ENCODE measurements around the gene CAPZB.
A peak's percentile ranks its signal among the peaks of the same experiment; 100 is the strongest.

Gene CAPZB

DNA sequence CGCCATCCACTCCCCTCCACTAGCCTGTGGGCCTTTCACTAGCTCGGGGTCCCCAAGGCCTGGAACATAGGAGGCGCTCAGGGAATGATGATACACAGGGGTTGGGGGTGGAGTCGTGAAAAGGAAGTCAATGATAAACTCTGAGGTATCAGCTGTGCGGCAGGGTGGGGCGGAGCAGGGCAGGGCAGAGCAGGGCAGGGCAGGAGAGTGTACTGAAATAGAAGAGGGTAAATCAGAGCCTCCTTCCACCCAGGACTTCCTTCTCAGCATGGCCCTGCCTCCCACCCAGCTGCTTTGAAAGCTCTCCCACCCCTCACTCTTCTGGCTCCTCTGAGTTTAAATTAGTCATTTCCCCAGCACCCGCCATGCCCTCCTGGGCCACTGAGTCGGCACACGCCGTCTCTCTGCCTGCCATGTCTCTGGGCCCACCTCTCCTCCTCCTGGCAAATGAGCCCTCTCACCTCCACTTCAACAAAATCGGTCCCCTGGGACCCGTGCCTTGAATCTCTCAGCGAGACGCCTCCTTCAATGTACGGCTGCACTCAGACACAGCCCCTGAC is 16.9 kb downstream of the CAPZB start:
- peak in 1 of 2 donors; percentile 32 for DNase-seq (ENCODE audit: low read depth in 2 of 2)

DNA sequence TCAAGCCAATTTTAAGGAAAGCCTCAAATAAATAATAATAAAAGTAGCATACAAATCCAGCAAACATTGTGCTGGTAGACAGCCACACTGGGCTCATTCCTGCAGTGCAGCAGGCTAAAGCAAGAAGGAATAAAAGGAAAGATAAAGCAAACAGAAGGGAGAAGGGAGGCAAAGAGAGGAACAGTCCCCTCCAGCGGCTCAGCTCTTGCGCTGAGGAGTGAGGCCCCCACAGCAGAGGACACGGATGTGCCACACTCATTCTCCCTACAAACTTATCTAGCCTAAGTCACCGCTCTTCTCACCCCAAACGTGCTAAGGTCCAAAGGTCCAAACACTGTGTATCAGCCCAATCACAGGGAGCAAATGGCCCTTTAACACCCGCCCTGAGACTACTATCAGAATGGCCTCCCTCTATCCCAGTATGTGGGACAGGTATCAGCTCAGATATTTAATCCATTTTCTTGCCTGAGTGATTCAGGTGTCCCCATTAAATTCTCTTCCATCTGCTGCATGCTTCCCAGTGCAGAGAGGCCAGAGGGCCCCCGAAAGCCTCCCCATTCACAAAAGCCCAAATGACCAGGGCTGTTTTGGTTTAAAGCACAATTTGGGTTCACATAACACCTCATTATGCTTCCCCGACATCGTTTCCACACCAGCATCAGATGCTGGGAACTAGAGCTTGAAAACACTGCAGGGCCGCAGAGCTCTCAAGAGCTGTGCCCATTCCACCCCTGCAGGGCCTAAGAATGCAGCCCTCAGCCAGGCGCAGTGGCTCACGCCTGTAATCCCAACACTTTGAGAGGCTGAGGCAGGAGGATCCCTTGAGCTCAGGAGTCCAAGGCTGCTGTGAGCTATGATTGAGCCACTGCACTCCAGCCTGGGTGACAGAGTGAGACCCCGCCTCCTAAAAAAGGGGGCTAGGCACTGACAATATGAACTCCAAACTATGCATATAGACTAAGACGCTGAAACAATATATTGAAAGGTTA is 17.8 kb downstream of the CAPZB start:
- DNase-seq (ENCODE audit: low read depth in 2 of 2) = no peak

DNA sequence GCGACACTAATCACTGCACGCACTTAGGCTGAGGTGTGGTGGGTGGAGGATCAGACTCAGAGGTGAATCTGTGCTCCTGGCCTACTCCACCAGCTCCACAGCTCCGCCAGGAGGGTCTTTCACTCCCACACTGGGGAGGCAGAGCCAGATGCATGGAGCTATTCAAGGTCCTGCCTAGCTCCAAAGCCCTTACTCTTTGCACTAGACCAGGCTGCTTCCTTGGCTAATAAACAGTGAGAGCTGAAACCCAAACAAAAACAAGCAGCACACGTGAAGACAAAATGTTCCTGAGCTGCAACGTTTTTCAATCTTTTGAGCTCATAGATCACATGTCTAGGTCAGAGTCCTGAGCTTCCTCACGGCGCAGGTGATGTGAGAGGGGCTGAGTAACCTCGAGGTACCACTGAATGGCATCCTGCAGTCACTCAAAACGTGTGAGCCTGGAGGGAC is 19.2 kb downstream of the CAPZB start:
- DNase-seq (ENCODE audit: low read depth in 2 of 2) = no peak

DNA sequence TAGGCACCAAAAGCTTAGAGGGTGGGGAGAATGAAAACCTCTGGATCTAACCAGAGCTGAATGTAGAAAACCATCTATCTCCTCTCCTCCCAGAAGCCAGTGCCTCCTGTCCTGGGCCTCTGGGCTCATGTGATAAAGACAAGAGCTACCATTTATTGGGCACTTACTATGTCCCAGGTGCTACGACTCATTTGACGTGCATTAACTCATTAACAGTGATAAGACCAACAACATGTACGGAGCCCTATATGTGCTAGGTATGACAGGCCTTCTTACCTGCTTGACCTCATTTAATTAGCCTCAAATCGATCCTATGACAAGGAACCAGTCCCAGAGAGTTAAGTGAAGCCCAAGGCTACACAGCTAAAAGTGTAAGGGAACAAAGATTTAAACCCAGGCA is 19.7 kb downstream of the CAPZB start:
- DNase-seq (ENCODE audit: low read depth in 2 of 2) = no peak

DNA sequence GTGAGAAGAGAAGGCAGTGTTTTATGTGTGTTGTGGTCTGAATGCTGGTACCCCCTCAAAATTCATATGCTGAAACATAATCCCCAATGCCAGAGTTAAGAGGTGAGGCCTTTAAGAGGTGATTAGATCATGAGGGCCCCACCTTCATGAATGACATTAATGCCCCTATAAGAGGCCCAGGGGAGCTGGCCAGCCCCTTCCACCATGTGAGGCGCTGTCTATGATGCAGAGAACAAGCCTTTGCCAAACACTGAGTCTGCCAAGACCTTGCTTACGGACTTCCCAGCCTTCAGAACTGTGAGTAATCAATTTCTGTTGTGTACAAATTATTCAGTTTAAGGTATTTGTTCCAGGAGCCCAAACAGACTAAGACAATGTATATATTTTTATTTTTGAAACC is 20.2 kb downstream of the CAPZB start:
- DNase-seq (ENCODE audit: low read depth in 2 of 2) = no peak

DNA sequence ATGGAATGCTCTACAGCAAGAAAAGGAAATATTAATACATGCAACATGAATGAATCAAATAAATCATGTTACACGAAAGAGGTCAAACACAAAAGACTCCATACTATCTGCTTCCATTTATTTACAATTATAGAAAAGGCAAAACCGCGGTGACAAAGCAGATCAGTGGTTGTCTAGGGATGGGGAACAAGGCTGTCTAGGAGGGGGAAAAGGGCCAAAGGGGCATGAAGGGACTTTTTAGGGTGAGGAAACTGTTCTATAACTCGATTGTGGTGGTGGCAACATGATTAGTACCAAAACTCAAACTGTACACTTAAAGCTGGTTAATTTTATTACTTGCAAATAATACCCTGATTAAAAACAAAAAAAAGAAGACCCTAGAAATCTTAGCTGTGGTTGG is 20.6 kb downstream of the CAPZB start:
- DNase-seq (ENCODE audit: low read depth in 2 of 2) = no peak

DNA sequence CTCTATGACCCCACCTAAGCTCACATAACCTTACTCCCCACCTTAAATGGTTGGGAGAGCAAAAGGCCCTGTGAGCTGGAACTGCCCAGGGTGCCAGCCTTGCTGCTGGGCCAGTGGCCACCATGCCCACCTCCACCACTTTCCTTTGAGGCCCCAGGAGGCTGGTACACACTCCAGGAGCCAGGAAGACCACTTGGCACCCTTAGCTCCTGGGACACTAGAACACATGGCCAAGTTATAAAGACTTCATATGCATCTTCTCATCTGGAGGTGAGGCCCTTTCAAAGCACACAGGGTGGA is 21.9 kb downstream of the CAPZB start:
- no peak for DNase-seq (ENCODE audit: low read depth in 2 of 2)

DNA sequence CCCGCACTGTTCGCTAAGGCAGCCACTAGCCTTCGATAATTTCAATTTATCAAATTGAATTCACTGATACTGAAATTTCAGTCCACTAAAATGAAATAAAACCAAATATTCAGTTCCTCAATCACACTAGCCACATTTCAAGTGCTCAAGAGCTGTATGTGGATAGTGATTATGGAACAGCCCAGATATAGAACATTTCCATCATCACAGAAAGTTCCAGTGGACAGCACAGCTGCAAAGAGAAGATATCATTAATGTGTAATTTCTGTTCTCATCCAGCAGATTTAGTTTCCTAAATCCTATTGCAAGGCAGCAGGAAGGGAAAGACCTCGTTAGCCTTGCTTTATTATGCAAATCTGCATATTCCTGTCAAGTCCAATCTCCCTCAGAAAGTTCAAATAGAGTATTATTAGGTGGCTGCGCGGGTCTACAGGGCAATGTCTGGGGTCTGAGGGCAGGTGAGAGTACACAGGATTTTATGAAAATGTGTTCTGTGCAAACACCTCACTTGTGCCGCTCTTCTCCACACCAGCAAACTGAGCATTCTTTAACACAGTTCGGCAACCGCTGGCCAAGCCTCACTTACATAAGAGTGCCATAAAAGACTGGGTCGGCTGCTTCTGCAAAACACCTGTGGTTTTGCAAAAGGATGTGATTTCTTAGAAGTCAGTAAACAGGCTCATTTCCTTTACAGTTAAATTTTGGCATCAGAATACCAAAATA is 22.4 kb downstream of the CAPZB start:
- DNase-seq (ENCODE audit: low read depth in 2 of 2) = peak in 1 of 2 donors; percentile 29

DNA sequence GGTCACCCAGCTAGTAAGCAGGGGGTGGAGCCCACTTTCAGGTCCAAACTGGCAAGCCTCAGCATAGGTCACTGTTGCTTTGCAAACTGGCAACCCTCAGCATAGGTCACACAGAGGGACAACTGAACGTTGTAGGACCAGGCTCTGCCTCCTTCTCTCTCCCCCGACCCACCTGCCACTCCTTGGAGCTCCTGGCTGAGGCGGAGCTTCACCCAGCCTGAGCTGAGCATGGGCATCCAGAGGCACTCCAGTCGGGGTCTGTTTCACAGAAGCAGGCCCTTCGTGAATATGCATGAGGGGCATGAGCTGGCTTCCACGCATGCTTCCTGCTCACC is 24.2 kb downstream of the CAPZB start:
- no peak for DNase-seq (ENCODE audit: low read depth in 2 of 2)

DNA sequence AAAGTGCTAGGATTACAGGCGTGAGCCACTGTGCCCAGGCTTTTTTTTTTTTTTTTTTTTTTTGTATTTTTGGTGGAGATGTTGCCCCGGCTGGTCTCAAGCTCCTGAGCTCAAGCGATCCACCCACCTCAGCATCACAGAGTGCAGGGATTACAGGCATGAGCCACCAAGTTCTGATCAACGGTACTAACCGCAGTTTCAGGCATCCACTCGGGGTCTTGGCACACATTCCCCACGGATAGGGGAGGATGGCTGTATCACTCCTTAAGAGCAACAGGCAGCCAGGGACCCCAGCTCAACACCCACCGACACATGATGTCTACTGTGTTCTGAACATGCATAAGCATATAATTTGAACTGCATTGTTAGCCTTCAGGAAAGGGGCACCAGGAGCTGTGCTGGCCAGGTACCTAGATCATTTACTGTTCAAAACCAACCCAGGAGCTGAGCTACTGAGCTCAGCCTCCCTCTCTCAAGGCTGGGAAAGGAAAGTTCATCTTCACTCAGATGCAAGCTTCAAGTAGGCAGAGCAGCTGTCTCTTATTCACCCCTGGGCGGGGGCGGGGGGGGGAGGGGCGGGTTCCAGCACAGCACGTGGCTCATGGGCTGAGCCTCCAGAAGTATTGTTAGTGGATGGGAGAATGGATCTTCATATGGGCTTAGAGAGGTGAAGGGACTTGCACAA is 24.7 kb downstream of the CAPZB start:
- no peak for DNase-seq (ENCODE audit: low read depth in 2 of 2)

DNA sequence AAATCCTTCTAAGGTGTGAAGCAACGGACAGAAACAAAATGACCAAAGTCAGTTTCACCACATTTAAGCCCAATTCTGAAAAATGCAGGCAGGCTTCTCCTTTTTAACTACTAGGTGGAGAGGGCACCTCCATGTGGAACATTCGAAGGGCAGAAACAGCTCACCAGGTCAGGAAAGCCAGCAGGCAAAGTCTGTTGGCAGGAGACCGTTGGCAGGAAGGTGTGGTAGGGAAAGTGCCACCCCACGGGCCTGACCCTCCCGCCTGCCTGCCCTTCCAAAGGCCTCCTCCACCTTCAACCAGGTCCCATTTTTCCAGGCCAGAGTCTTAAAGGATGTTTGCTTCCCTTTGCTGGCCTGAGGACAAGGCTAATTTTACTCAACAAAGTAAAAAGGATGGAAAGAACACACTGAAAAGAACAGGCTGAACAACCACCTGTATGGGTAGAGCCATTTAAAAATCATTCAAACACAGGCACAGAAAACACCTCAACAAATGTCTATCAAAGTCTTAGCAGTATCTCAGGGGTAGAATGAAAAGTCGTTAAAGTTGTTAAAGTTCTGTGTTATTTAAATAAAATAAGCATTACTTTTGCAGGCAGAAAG is 26.4 kb downstream of the CAPZB start:
- DNase-seq (ENCODE audit: low read depth in 2 of 2) = no peak

DNA sequence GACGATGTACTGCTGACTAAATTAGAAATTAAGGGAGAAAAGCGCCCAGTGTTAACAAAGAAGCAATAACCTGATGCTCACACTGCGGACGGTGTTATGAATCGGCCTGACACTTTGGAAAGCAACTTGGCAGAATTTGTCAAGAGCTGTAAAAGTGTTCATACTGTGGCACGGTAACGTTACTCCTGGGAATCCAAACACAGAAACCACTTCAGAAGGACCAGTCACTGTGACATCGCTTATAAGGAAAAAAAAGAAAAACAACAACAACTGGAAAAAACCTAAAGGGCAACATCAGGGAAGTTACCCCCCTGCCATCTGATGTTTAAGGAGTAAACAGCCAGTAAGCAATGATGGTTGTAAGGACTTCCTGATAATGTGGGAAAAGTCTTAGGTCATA is 27.7 kb downstream of the CAPZB start:
- no peak for DNase-seq (ENCODE audit: low read depth in 2 of 2)

DNA sequence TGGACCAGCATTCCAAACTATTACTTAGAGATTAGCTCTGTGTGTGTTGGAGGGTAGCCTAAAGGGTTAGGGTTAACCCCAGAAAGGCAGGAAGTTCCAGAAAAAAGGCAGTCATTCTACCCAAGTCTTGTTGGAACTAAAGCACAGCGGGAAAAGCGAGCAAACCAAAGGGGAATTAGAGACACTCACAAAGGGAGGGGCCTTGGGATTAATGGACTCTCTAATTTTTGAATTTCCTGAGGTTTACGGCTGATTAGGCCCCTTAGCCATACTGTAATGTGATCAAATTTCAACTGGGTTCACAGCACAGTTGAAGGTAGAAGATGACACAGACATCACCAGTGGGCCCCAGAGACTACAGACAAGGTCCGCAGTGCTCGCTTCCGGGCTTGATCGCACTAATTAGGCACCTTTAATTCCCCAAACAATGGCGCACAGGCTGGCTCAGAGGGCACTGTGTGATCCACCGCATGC is 28.3 kb downstream of the CAPZB start:
- no peak for DNase-seq (ENCODE audit: low read depth in 2 of 2)

DNA sequence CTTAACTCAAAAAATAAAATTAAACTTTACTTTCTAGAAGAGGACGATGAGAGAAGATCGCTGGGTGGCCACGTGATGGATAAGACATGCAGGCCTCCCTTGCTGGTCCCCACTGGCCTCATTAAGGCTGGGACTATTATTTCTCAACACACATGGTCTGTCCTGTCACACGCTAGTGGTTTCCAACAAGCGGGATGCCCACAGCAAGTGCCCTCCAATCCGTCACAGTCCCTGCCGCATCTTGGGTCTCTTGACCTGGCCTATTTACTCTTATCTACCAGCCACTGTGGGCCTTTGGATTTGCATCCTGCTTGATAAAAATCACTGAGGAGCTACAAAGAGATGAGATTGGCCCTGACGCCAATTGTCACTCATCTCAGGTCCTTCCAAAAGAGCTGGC is 30.0 kb downstream of the CAPZB start:
- no peak for DNase-seq (ENCODE audit: low read depth in 2 of 2)

DNA sequence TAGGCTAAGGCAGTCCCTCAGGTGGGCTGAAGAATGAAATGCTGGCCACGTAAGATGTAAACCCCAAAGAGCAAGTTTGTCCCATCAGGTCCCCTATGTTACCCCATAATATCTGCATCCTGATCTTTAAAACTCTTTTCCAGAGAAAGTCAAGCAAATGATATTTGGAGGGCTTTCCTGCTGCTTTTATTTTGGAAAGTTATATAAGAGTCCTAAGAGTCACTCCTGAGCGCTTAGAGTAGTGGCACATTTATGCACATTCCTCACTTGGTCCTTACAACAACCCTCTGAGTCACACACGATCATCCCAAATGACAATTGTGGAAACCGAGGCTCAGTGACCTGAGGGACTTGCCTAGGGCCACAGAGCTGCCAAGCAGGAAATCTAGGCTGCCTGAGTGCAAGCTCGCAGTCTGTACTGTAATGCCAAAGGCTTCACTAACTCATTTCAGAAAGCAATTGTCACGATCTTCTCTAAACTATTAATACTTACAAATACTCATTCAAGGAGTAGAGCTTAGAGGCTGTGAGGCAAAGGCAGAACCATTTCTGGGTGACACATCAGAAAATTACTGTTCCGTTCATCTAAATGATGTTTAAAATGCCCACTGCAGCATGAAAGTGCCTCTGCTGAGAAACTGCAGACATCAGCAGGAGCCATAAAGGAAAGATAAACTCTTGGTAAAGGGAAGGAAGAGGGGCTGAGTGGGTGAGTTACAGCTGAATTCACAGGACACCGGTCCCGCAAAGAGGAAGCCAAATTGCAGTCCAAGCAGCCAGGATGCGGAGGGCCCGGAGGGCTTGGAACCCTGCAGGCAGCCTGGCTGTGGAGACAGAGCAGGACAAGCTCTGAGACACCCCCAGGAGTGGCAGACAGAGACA is 30.8 kb downstream of the CAPZB start:
- DNase-seq (ENCODE audit: low read depth in 2 of 2) = no peak

DNA sequence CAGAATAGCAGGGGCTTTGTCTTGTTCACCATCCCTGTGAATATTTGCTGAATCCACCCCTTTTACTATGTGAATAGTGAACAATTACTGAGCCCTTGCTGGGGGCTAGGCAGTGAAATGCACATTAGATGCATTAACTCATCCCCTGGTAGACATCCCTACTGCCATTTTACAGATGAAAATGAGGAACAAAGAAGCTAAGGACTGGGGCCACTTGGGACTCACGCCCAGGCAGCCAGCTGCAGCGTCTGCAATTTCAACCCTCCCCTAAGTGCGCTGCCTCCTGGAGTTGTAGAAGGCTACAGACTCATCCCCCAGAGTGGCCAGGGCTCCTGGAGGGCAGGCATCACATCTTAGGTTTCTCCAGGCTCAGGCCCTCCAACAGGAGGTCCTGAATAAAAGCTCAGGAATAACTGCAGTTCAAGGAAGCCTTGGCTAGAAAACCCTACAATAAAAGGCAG is 31.6 kb downstream of the CAPZB start:
- DNase-seq (ENCODE audit: low read depth in 2 of 2) = no peak

DNA sequence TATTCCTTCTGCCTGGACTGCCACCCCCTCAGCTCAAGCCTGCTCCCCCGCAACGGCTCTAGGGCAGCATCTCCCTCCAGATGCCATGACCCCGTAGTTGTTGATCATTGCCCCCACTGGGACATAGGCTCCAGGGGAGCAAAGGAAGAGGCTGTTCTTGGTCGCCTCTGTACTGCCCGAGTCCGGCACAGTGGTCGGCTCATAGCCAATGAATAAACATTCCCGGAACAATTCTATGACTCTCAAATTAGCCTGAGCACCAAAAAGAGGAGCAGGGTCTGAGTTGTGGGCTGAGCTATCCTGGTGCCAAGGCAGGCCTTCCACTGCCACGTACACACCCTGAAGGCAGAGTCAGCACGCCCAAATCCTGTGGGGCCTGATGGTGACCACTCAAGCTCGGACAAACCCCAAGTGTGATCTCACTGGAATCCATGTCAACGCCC is 33.1 kb downstream of the CAPZB start:
- DNase-seq (ENCODE audit: low read depth in 2 of 2) = no peak

DNA sequence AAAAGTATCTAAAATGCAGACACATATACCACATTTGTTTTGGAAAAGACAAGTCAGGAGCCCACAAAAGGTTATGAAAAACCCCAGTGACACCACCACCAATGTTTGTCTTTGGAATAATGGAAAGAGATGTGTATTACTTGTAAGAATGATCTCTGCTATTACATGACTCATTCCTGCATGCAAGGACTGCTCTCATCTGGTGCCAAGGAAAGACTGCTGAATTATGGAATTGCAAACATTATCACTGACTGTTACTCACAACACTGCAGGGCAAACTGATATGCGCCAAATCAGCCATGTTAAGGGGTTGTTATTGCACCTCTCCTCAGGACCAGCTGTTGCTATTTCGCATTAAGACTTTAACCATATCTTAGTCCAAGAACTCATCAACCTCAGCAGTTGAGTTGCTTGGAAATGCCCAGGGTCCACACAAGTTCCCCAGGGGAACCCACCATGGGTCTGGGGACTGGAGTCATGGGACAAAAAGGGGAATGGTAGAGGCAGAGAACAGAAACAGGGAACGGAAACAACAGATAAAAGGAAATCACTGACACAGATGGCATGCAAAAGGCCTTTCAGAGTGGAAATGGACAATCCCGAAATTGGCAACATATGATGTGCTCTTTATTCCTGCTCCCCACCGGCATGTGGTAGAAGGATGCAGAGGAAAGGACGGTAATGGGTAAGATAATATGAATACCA is 34.4 kb downstream of the CAPZB start:
- no peak for DNase-seq (ENCODE audit: low read depth in 2 of 2)

DNA sequence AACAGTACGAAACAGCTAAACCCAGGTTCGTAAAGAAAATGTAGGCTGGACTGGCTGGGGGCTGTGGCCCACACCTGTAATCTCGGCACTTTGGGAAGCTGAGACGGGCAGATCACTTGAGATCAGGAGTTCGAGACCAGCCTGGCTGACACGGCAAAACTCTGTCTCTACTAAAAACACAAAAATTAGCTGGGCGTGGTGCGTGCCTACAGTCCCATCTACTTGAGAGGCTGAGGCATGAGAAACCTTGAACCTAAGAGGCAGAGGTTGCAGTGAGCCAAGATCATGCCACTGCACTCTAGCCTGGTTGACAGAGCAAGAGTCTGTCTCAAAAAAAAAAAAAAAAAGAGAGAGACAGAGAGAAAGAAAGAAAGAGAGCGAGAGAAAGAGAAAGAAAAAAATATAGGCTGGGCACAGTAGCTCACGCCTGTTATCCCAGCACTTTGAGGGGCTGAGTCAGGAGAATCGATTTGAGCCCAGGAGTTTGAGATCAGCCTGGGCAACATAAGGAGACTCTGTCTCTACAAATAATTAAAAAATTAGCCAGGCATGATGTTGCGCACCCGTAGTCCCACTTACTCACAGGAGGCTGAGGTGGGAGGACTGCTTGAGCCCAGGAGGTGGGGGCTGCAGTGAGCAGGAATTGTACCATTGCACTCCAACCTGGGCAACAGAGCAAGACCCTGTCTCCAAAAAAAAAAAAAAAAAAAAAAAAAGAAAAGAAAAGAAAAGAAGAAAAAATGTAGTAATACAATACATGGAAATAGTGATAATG is 35.7 kb downstream of the CAPZB start:
- DNase-seq (ENCODE audit: low read depth in 2 of 2) = no peak

Data from stimulated activated CD4-positive, alpha-beta T cell treated with anti-CD3 and anti-CD28 coated beads, Interleukin-1b, Interleukin-23, amount 100 ng/mL, for 1 hour (primary cell).